Heart right ventricle (tissue), 16 donors: Measurements from ENCODE around the gene C1orf87. TPM values are rescaled to one million over a fixed set of nuclear protein-coding genes. Genes with fewer than 3 reads are reported as not detected.

Experiments used
- ATAC-seq, 8 donors: fragments of 200-7000 bp; cut with Tn5 transposase; one replicate each; pipeline ENCODE4 v1.9.1; 2020; ENCODE audit warnings: mild to moderate bottlenecking in 8 of 8, moderate library complexity in 8 of 8, moderate number of reproducible peaks in 1 of 8
- DNase-seq, 2 donors: peaks; one replicate each; pipeline ENCODE4 v3.0.0-alpha.2; 2020
- H3K27ac ChIP-seq, 10 donors: fragments of 200-600 bp; sonication (generic) in 2 of 10; one replicate each; pipeline versions ENCODE4 v1.5.0 to v1.8.0; 2020 to 2022; ENCODE audit warnings: mild to moderate bottlenecking in 3 of 10
- H3K27me3 ChIP-seq, 7 donors: fragments of 200-600 bp; one replicate each; pipeline ENCODE4 v1.8.0; 2021 to 2022; ENCODE audit warnings: mild to moderate bottlenecking in 2 of 7
- H3K36me3 ChIP-seq, 9 donors: fragments of 200-600 bp; sonication (generic) in 1 of 9; one replicate each; pipeline versions ENCODE4 v1.5.0 to v1.8.0; 2020 to 2022; ENCODE audit warnings: mild to moderate bottlenecking in 2 of 9
- H3K4me1 ChIP-seq, 9 donors: fragments of 200-600 bp; sonication (generic) in 1 of 9; one replicate each; pipeline versions ENCODE4 v1.5.0 to v1.8.0; 2020 to 2022; ENCODE audit warnings: mild to moderate bottlenecking in 4 of 9
- H3K4me3 ChIP-seq, 10 donors: fragments of 200-600 bp; sonication (generic) in 2 of 10; one replicate each; pipeline versions ENCODE4 v1.5.0 to v1.8.0; 2020 to 2022; ENCODE audit warnings: mild to moderate bottlenecking in 7 of 10, moderate library complexity in 2 of 10
- H3K9me3 ChIP-seq, 11 donors: fragments of 200-600 bp in 10 of 11; sonication (generic) in 2 of 11; one replicate each; pipeline versions ENCODE4 v1.5.0 to v1.8.0; 2013 to 2022; ENCODE audit warnings: mild to moderate bottlenecking in 2 of 11, control low read depth in 1 of 11, moderate library complexity in 1 of 11
- CTCF ChIP-seq, 9 donors: fragments of 200-600 bp; sonication (generic) in 2 of 9; IDR thresholded peaks; one replicate each; pipeline versions ENCODE4 v1.5.0 to v1.8.0; 2021 to 2022; ENCODE audit warnings: antibody characterized with exemption in 9 of 9, mild to moderate bottlenecking in 5 of 9, moderate library complexity in 1 of 9
- WGBS, 2 donors: extraction: QIAGEN DNeasy Blood & Tissue Kit; methylation state at CpG; one replicate each; pipeline ENCODE4 v1.1.7; 2013; ENCODE audit warnings: inconsistent platforms in 1 of 2; 5-methylcytosine and 5-hydroxymethylcytosine counted together
- intact Hi-C, 10 donors: fragments of 100-400 bp; cut with DNase I; formaldehyde crosslinking; loops; one replicate each; pipeline versions ENCODE4 v1.11.1 to v1.14.2; 2022
- polyA plus RNA-seq, 2 donors: library from polyadenylated mRNA; stranded (reverse); fragments of 200-250 nt; gene quantifications; one replicate each; pipeline ENCODE4 v1.2.3, GENCODE V29; 2013
- total RNA-seq, 10 donors: library from RNA; stranded (reverse); fragmentation: NEBNext Ultra II Directional in 3 of 10; extraction: Animal tissue kit (Norgen Biotek cat#: 25700) in 3 of 10; gene quantifications; one replicate each; pipeline versions ENCODE4 v1.2.1 to v1.2.4, GENCODE V29; 2021 to 2023
- donor health status: Arrhythmogenic right ventricular cardiomyopathy.
- donor health status: ischemic (EF 13 %, LVEDD 7.1; RV severe dilation, severe dysfunction).
- donor health status: healthy with polysubstance abuse.
- donor health status: DM: no; HTN: yes; CAD: no.
- donor health status: DM: no; HTN: no; CAD: no.
- donor health status: ischemic (EF 25% LVEDD 6.9; RV normal size, moderate dysfunction).
- donor health status: ischemic (EF 25% LVEDD 5.7; RV mildly dilated, moderate dysfunction).
- donor health status: healthy.
- donor health status: DM: yes; HTN: yes; CAD: no.
- donor health status: Ischemic cardiomyopathy.
- donor health status: ischemic (EF 35%, LVEDD 5.7; RV mildly dilated, moderate dysfunction).
- donor health status: nonischemic (EF 11% LVEDD 7.7; RV severe dilation, severe dysfunction).
- donor health status: DM: yes; HTN: yes; CAD: no.
- donor health status: PGD.
- donor health status: ischemic (EF 29% LVEDD 5.4; RV normal size, mild dysfunction).
- donor health status: nonischemic (EF 23%, LVEDD 6.1; RV moderate dilation, normal function).

The C1orf87 gene
- total and polyA plus RNA-seq, 12 donors, result not detected

- DNase-seq (no peak), ATAC-seq (no peak)
- no peaks in the 10 kb centered on the region for H3K36me3 ChIP-seq
- no peak overlapping the region for H3K4me3 ChIP-seq
- H3K27me3 ChIP-seq, result no peaks in the 10 kb centered on the region
- no peaks in the 10 kb centered on the region for H3K4me1 ChIP-seq
- peaks cover 0 to 4% (median 0%) of the 10 kb centered on the region in 11 donors for H3K9me3 ChIP-seq
- TF ChIP-seq CTCF (IDR thresholded peaks at IDR 0.05), result no peak
- H3K27ac ChIP-seq, result no peak overlapping the region
- WGBS, 2 donors, result 58 to 72% methylated on average over 2 of the region's 2 CpGs
- intact Hi-C loops, result no loop called here
Observed at GRCh38 chr1:60090655-60091054, 17.1 kb upstream of the C1orf87 start.

- H3K9me3 ChIP-seq, result no peaks in the 10 kb centered on the region
- no peak for ATAC-seq
- DNase-seq, result no peak
- intact Hi-C loops, result no loop called here
- WGBS, 2 donors, result 77 to 82% methylated on average over 5 of the region's 5 CpGs
- TF ChIP-seq CTCF (IDR thresholded peaks at IDR 0.05), result peak in 1 of 9 donors; percentile 23
- H3K4me1 ChIP-seq, result no peaks in the 10 kb centered on the region
- no peaks in the 10 kb centered on the region for H3K27me3 ChIP-seq
- no peak overlapping the region for H3K27ac ChIP-seq
- no peaks in the 10 kb centered on the region for H3K36me3 ChIP-seq
- no peak overlapping the region for H3K4me3 ChIP-seq
Observed at GRCh38 chr1:60088620-60089155, 15.1 kb upstream of the C1orf87 start.

GRCh38 chr1:60087681-60088080 is 14.1 kb upstream of the C1orf87 start:
- no peaks in the 10 kb centered on the region for H3K9me3 ChIP-seq

GRCh38 chr1:60078182-60078581 is 4.6 kb upstream of the C1orf87 start:
- intact Hi-C loops, result no loop called here
- H3K27me3 ChIP-seq, result peaks cover 0 to 48% (median 39%) of the 10 kb centered on the region in 7 donors
- no peak overlapping the region for H3K4me3 ChIP-seq
- DNase-seq (no peak), ATAC-seq (no peak)
- H3K4me1 ChIP-seq, result no peaks in the 10 kb centered on the region
- TF ChIP-seq CTCF (IDR thresholded peaks at IDR 0.05), result no peak
- no peak overlapping the region for H3K27ac ChIP-seq
- H3K9me3 ChIP-seq, result no peaks in the 10 kb centered on the region
- no peaks in the 10 kb centered on the region for H3K36me3 ChIP-seq
- 84 to 86% methylated on average over 4 of the region's 4 CpGs for WGBS, 2 donors

More at GRCh38 chr1:60087681-60088080, 14.1 kb upstream of the C1orf87 start:
- ATAC-seq (no peak), DNase-seq (no peak)
- Histone ChIP-seq H3K4me1 (no peaks in the 10 kb centered on the region), H3K27me3 (no peaks in the 10 kb centered on the region), H3K27ac (no peak overlapping the region), H3K4me3 (no peak overlapping the region), H3K36me3 (no peaks in the 10 kb centered on the region)
- intact Hi-C loops, result no loop called here
- TF ChIP-seq CTCF (IDR thresholded peaks at IDR 0.05), result no peak
